Measurements from ENCODE around the gene SPOP.
"Not testable (repeated sequence)": the region's sequence is repeated elsewhere in the genome, so short reads cannot be mapped to it uniquely, and the experiment has no call there.

The SPOP gene

GRCh38 chr17:49695698-49696232 lies 17.9 kb upstream of the SPOP start:
- DNase-seq (ENCODE audit: low spot score) = no peak

- DNase-seq (ENCODE audit: low spot score) = no peak
Observed at GRCh38 chr17:49694847-49695697, 17.2 kb upstream of the SPOP start.

- DNase-seq (ENCODE audit: low spot score) = peak; percentile 38
Observed at GRCh38 chr17:49692751-49693150, 14.9 kb upstream of the SPOP start.

- DNase-seq (ENCODE audit: low spot score) = no peak
Observed at GRCh38 chr17:49691677-49692191, 13.8 kb upstream of the SPOP start.

DNA sequence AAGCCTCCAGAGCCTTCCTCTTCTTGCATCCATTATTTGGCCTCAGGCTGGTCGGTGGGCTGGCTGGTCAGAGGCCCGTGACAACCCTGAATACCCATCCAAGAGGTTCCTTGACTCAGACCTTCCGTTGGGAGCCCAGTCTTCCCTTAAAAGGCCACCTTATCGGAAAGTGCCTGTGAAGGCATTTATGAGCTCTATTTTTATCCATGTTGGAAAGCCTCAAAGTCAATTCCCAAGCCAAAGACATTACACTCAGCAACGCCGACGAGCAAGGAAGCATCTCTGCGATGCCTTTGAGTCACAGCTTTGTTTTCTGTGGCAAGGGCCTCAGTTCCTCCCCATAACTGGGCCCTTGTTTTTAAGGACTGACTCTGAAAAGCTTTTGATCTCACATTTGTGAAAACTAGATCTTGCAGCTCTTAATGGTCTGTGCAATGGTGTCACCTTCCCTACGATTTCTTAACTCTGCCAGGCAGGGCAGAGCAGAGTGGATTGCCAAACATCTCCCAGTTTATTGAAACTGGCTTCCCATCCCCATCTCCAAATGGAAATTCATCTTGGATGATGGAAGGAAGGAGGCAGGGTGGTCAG lies 13.3 kb upstream of the SPOP start:
- no peak for DNase-seq (ENCODE audit: low spot score)

GRCh38 chr17:49690256-49690655 lies 12.4 kb upstream of the SPOP start:
- no peak for DNase-seq (ENCODE audit: low spot score)

DNA sequence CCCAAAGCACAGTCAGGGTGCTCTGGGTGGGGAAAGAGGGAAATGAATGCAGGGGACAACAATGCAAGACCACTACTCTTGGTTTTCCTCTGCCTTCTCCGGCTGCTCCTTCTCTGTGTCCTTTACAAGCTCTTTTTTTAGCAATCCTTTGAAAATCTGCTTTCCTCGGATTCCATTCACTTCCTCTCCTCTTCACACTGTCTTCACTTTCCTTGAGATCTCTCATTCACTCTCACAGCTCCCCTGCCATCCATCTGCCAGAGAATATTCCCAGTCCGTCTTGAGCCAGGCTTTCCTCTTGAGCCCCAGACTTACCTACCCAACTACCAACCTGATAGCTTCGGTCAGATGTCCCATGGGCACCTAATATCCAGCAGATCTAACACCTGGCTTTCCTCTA lies 11.0 kb upstream of the SPOP start:
- no peak for DNase-seq (ENCODE audit: low spot score)

DNA sequence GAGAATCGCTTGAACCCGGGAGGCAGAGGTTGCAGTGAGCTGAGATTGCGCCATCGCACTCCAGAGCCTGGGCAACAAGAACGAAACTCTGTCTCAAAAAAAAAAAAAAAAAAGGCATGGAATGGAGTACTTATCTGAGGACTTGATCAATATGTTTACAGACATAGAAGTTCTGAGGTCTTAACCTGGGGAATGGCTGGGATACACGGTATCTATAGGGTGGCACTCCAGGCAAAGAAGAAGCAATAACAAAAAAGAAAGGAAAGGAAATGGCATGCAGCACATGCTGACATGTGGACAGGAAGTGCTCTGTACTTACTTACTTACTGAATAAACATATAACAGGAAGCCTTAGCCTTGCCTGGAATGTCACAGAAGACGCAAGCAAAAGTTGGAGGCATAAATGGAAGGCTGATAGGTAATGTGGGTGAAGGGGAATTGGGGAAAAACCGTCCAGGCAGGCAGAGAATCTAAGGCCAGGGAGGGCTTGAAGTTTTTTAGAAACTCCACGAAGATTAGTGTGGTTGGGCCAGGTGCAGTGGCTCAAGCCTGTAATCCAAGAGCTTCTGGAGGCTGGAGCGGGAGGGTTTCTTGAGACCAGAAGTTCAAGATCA lies 10.1 kb upstream of the SPOP start:
- peak; percentile 75 for DNase-seq (ENCODE audit: low spot score)

- DNase-seq (ENCODE audit: low spot score) = no peak
Observed at GRCh38 chr17:49681106-49681979, 3.4 kb upstream of the SPOP start.

- no peak for DNase-seq (ENCODE audit: low spot score)
Observed at GRCh38 chr17:49680314-49680713, 2.4 kb upstream of the SPOP start.

DNA sequence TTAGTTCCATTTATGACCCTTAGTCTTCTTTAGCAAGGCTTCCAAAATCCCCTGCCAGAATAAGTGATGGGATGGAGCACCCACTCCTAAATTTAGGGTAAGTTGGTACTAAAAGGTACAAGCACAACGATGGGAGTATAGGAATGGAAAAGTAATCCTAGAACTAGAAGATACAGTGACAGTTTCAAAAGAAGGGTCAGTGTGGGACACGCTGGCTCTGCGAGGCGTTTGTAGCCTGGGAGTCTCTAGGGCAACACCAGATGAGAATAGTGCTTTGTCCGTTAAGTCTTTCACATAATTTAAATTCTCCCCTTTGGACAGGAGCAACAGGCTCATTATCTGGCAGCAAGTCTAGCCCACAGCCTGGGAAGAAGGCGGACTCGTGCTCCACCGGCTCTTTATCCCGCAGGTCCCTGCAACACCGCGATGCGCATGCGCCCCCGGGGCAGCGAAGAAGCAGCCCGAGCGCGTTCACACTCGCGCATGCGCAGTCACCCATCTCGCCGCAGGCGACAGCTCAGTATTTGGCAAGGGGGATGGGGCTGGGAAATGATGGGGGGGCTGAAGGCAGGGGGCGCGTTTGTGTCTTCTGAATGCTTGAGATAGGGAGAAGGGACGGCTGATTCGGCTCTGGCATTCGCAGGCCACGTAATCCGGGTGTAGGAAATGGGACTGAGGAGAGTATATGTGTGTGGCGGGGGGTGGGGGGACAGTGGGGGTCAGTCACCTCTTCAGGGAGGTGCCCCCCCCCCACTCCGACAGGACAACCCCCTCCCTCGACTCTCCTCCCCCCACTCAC lies 564 bp downstream of the SPOP start:
- peak; percentile 96 for DNase-seq (ENCODE audit: low spot score)

DNA sequence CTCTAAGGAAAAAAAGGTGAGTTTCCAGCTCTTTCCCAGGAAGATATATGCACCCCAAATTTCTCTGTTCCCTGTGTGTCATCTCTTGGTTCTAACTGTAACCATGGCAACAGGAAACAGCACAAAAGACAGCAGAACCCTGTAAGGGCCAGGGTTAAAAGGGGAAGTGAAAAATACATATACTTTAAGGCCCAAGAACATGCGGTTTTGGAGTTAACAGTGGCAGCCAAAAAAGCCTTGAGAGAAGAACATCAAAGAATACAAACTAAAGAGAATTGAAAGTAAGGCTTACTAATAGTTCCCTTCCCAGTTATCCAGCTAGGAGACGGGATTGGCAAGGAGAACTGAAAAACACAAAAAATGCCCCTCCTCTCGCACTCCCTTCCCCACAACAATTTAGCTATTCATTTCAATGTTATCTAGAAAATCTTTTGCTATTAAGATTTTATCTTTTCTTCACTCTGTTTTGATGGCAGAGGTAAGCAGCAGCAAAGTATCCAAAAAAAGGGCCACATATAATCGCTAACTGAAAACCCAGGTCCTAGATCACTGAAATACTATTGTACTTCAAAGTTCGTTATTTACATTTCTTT lies 1.5 kb downstream of the SPOP start:
- DNase-seq (ENCODE audit: low spot score) = peak; percentile 19

- no peak for DNase-seq (ENCODE audit: low spot score)
Observed at GRCh38 chr17:49674507-49674906, 3.4 kb downstream of the SPOP start.

DNA sequence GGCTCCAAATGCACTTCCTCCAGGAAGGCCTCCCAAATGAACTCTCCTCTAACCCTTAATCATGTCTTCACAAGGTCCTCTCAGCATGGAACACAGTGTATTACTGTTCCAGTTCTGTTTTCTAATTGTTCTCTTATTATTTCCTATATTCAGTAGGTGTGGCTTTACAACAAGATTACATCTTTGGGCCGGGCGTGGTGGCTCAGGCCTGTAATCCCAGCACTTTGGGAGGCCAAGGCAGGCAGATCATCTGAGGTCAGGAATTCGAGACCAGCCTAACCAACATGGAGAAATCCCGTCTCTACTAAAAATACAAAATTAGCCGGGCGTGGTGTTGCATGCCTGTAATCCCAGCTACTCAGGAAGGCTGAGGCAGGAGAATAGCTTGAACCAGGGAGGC lies 4.2 kb downstream of the SPOP start:
- DNase-seq (ENCODE audit: low spot score) = not testable (repeated sequence)

- no peak for DNase-seq (ENCODE audit: low spot score)
Observed at GRCh38 chr17:49670641-49671040, 7.3 kb downstream of the SPOP start.

DNA sequence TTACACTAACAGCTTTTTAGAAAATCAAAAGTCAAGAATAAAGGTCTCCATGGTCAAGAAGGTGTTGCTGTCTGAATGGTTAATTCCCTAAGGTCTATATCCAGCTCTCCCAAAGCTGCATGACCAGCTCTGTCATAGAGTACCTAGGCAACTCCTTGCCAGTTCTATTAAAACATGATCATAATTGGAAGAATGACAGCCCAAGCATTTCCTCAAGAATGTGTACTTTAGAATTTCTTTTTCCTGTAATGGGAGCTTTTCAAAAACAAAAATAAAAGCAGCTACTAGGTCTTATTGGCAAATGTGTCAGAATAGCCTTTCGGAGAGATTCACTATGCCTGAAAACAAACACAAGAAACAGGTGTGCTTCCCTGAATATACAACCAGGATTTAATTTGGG lies 7.9 kb downstream of the SPOP start:
- DNase-seq (ENCODE audit: low spot score) = no peak

- no peak for DNase-seq (ENCODE audit: low spot score)
Observed at GRCh38 chr17:49667854-49668253, 10.0 kb downstream of the SPOP start.

DNA sequence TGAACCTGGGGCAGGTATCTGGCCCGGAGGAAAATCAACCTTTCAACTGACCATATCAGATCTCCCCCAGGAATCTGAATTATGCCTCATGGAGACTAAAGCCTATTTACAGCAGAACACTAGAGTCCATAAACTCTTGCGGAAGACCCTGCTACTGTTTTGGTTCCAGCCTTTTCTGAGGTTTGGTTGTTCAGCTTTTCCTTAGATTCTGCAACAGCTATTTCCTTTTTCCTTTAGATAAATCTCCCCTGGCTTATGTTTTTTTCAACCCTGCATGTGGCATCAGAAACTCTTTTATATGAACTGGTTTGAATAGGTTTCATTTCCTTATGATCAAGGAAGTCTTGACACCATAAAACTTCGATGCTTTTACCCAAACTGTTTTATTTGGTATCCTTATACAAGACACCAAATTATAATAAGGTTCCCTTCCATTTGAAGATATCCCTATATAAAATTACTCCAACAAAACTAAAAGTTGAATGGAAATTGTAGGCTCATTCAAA lies 13.1 kb downstream of the SPOP start:
- no peak for DNase-seq (ENCODE audit: low spot score)

DNA sequence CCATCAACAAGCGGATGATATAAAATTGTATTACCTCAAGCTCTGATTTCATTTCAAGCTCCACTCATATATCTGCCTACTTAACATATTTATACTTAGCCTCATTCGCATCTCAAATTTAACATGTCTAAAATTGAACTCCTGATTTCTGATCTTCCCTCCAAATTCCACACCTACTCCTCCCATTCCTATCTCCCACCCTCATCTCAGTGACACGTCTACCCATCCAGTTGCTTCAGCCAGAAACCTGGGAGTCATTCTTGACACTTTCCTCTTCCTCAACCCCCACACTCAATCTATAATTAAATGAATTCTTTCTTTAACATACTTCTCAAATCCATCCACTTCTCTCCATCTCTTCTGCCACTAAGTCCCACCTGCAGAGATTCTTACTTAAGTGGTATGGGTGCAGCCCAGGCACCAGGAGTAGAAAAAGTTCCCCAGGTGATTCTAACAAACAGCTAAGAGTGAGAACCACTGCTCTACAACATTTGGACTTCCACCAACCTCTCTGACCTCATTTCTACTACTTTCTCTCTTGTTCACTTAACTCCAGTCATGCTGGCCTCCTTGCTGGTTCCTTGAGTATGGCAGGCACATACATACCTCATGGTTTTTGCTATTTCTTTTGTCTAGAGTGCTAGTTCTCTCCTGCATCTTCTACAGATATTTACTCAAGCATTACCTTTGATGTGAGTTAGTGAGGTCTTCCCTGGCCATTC lies 18.1 kb downstream of the SPOP start:
- no peak for DNase-seq (ENCODE audit: low spot score)

DNA sequence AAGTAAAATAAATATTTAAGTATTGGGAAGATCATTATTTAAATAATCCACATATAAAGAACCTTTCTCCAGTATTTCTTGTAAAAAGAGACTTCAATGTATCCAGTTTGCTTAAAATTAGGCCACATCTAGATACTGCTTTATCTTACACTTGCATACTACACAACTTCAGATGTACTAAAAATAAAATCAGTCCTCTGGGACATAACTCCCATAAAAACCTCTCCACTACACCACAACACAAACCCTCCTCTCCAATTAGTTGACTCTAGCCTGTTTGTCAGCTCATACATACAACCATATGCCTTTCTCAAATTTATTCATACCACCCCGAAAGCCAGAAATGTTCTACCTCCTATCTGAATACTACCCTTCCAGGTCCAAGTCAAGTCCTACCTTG lies 21.6 kb downstream of the SPOP start:
- no peak for DNase-seq (ENCODE audit: low spot score)

All from kidney capillary endothelial cell (primary cell).